Retinal pigment epithelial cell (primary cell): Measurements from ENCODE around the gene RHOF.

Source experiments
- DNase-seq: peaks from one replicate; pipeline ENCODE4 v3.0.0-alpha.2; 2010; ENCODE audit warnings: low read depth
- H3K4me3 ChIP-seq: 2 replicates; pipeline ENCODE4 v1.5.1; 2011; ENCODE audit warnings: mild to moderate bottlenecking, low read length, control low read depth, moderate library complexity
- TF ChIP-seq, protein P1 (sequence below): conservative IDR thresholded peaks from 2 replicates; pipeline ENCODE4 v1.5.1; 2011; ENCODE audit warnings: low read depth, low read length, control low read depth, inconsistent platforms

The RHOF gene

DNA sequence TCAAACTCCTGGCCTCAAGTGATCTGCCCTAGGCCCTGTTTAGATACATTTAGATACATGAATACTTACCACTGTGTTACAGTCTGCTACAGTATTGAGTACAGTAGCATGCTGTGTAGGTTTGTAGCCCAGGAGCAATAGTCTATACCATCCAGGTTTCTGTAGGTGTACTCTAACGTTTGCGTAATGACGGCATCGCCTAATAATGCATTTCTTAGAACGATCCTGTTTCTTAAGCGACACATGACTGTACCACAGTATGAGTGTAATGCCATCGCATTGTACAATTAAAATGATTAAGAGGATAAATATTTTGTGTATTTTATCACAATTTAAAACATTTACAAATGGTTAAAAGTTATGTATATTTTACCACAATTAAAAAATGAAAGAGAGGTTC, 62.0 kb downstream of the RHOF start:
- H3K4me3 ChIP-seq, result no peak overlapping the region
- TF ChIP-seq, protein P1, sequence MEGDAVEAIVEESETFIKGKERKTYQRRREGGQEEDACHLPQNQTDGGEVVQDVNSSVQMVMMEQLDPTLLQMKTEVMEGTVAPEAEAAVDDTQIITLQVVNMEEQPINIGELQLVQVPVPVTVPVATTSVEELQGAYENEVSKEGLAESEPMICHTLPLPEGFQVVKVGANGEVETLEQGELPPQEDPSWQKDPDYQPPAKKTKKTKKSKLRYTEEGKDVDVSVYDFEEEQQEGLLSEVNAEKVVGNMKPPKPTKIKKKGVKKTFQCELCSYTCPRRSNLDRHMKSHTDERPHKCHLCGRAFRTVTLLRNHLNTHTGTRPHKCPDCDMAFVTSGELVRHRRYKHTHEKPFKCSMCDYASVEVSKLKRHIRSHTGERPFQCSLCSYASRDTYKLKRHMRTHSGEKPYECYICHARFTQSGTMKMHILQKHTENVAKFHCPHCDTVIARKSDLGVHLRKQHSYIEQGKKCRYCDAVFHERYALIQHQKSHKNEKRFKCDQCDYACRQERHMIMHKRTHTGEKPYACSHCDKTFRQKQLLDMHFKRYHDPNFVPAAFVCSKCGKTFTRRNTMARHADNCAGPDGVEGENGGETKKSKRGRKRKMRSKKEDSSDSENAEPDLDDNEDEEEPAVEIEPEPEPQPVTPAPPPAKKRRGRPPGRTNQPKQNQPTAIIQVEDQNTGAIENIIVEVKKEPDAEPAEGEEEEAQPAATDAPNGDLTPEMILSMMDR, result no peak
- DNase-seq, result no peak

GRCh38 chr12:121729021-121729420, 64.5 kb downstream of the RHOF start:
- no peak for DNase-seq
- no peak overlapping the region for H3K4me3 ChIP-seq
- TF ChIP-seq, protein P1, result no peak
